GM12878 (cell line): ENCODE results near the gene OPRD1. TPM values are rescaled to one million over a fixed set of nuclear protein-coding genes. Genes with fewer than 3 reads are reported as not detected.

ENCODE experiments used
- CEBPB ChIP-seq, 2 experiments: fragments of 150-350 bp in 1 of 2; IDR thresholded peaks; 2 replicates each; pipeline ENCODE4 v1.6.1; 2012 to 2014; ENCODE audit warnings: low read depth in 2 of 2, low read length in 2 of 2, borderline replicate concordance in 1 of 2, inconsistent platforms in 1 of 2
- ZBTB40 ChIP-seq: fragments of 450-650 bp; IDR thresholded peaks from 2 replicates; pipeline ENCODE4 v1.6.1; 2016; ENCODE audit warnings: mild to moderate bottlenecking, moderate library complexity, borderline replicate concordance
- polyA plus RNA-seq, 11 experiments: library from polyadenylated mRNA; depleted of rRNA in 4 of 11; unstranded in 6 of 11; stranded (reverse) in 5 of 11; fragments of >200 nt; fragmentation: Nextera tagmentation in 4 of 11; fragmentation: Illumina TruSeq in 1 of 11; extraction: Ambion mirVana in 4 of 11; extraction: Trizol in 1 of 11; gene quantifications; 1 replicate in 1 of 11; 2 replicates in 10 of 11; pipeline versions ENCODE4 v1.2.1 to v1.2.3, GENCODE V29; 2011 to 2016; ENCODE audit warnings: inconsistent platforms in 2 of 11, missing spikeins in 2 of 11, low read depth in 1 of 11
- total RNA-seq, 4 experiments: library from RNA; depleted of rRNA in 3 of 4; stranded (reverse); fragments of >200 nt in 3 of 4; fragmentation: Illumina TruSeq in 1 of 4; extraction: Trizol in 1 of 4; gene quantifications; 2 replicates each; pipeline versions ENCODE4 v1.2.1 to v1.2.3, GENCODE V29; 2013 to 2021
- TF ChIP-seq, protein P1 (sequence below), 3 experiments: IDR thresholded peaks in 2 of 3; conservative IDR thresholded peaks in 1 of 3; 2 replicates each; pipeline ENCODE4 v1.5.1; 2011; ENCODE audit warnings: low read depth in 3 of 3, low read length in 3 of 3, mild to moderate bottlenecking in 3 of 3, control low read depth in 2 of 3, moderate library complexity in 2 of 3, inconsistent platforms in 1 of 3, mixed read lengths in 1 of 3; ENCODE audit not compliant: control insufficient read depth in 2 of 3, insufficient read depth in 1 of 3; ENCODE audit errors: extremely low read depth in 1 of 3

The OPRD1 gene
- total and polyA plus RNA-seq, 10 of the 15 experiments (the other 5 are each of a cell fraction or from before 2014, with no cell fraction given) = 0.02 TPM; not detected in 8

GRCh38 chr1:28812669-28813468 lies 899 bp downstream of the OPRD1 start (continued):
- TF ChIP-seq, protein P1, sequence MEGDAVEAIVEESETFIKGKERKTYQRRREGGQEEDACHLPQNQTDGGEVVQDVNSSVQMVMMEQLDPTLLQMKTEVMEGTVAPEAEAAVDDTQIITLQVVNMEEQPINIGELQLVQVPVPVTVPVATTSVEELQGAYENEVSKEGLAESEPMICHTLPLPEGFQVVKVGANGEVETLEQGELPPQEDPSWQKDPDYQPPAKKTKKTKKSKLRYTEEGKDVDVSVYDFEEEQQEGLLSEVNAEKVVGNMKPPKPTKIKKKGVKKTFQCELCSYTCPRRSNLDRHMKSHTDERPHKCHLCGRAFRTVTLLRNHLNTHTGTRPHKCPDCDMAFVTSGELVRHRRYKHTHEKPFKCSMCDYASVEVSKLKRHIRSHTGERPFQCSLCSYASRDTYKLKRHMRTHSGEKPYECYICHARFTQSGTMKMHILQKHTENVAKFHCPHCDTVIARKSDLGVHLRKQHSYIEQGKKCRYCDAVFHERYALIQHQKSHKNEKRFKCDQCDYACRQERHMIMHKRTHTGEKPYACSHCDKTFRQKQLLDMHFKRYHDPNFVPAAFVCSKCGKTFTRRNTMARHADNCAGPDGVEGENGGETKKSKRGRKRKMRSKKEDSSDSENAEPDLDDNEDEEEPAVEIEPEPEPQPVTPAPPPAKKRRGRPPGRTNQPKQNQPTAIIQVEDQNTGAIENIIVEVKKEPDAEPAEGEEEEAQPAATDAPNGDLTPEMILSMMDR (IDR thresholded peaks at IDR 0.05 in 2 of 3, conservative IDR thresholded peaks at IDR 0.05 in 1 of 3; ENCODE audit: control insufficient read depth in 2 of 3, extremely low read depth in 1 of 3, insufficient read depth in 1 of 3, low read depth in 3 of 3, low read length in 3 of 3) = no peak
- no peak for TF ChIP-seq ZBTB40
- no peak for TF ChIP-seq CEBPB (IDR thresholded peaks at IDR 0.05; ENCODE audit: borderline replicate concordance in 1 of 2, low read depth in 2 of 2, low read length in 2 of 2)
